Liver (tissue), 3 donors: ENCODE data around the gene ACTL7B.

ENCODE experiments used
- CTCF ChIP-seq: fragments of 150-350 bp; IDR thresholded peaks from 2 replicates; pipeline ENCODE4 v1.5.1; 2017; ENCODE audit warnings: improper control_type of control experiment, low read depth, low read length; ENCODE audit not compliant: missing input control
- JUND ChIP-seq, 2 donors: IDR thresholded peaks; 2 replicates each; pipeline ENCODE4 v1.6.1; 2016; ENCODE audit warnings: antibody characterized with exemption in 2 of 2
- RAD21 ChIP-seq, 2 donors: IDR thresholded peaks; 2 replicates each; pipeline ENCODE4 v1.6.1; 2016; ENCODE audit warnings: antibody characterized with exemption in 2 of 2, mild to moderate bottlenecking in 2 of 2
- donor health status: healthy.
- donor health status: healthy.

- TF ChIP-seq CTCF (no peak), JUND (IDR thresholded peaks at IDR 0.05) (no peak), RAD21 (IDR thresholded peaks at IDR 0.05) (no peak)
These were observed 21.7 kb upstream of the ACTL7B start for GRCh38 chr9:108877524-108877923.
